HG03066 (cell line): Measurements from ENCODE around the gene ZSCAN16.

Source experiments
- ATAC-seq: cut with Tn5 transposase; IDR thresholded peaks from one replicate; pipeline ENCODE4 v1.9.1; 2021; ENCODE audit warnings: low read depth; ENCODE audit not compliant: unreplicated experiment

Gene ZSCAN16

GRCh38 chr6:28124971-28125353, 553 bp downstream of the ZSCAN16 start:
- no peak for ATAC-seq

DNA sequence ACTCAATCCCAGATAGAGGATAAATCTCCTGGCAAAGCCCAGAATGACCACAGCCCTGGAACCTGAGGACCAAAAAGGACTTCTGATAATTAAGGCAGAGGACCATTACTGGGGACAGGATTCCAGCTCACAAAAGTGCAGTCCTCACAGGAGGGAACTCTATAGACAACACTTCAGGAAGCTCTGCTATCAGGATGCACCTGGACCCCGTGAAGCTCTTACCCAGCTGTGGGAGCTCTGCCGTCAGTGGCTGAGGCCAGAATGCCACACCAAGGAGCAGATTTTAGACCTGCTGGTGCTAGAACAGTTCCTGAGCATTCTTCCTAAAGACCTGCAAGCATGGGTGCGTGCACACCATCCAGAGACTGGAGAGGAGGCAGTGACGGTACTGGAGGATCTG, 992 bp downstream of the ZSCAN16 start:
- ATAC-seq = no peak

DNA sequence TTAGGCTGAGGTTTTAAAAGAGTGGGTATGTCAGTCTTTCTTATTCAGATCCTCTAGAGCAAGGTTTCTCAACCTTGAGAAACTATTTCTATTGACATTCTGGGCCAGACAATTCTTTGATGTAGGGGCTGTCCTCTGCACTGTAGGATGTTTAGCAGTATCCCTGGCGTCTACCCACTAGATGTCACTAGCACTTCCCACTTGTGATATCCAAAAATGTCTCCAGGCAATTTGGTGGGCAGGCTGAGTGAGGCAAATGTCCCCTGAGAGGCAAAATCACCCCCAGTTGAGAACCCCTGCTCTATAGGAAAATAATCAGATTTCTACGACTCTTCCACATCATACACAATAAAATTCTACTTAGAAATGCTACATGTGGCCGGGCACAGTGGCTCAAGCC, 9.6 kb downstream of the ZSCAN16 start:
- ATAC-seq = no peak

GRCh38 chr6:28134716-28135115, 10.3 kb downstream of the ZSCAN16 start:
- ATAC-seq = no peak

DNA sequence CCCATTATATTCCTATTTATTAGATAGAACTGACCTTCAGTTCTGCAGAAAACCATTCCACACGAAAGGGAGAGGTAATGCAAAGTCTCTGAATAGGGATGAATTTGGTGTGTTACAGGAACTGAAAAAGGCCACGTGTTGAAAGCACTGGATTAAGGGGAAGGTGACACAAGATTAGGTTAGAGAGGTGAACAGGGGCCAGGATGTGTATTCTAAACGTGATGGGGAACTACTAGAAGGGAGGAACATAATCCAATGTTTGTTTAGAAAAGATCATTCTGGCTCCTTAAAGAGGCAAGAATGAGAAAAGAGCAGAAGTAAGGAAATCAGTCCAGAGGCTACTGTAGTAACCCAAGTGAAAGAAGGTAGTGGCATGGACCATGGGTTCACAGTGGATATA, 11.0 kb downstream of the ZSCAN16 start:
- no peak for ATAC-seq

DNA sequence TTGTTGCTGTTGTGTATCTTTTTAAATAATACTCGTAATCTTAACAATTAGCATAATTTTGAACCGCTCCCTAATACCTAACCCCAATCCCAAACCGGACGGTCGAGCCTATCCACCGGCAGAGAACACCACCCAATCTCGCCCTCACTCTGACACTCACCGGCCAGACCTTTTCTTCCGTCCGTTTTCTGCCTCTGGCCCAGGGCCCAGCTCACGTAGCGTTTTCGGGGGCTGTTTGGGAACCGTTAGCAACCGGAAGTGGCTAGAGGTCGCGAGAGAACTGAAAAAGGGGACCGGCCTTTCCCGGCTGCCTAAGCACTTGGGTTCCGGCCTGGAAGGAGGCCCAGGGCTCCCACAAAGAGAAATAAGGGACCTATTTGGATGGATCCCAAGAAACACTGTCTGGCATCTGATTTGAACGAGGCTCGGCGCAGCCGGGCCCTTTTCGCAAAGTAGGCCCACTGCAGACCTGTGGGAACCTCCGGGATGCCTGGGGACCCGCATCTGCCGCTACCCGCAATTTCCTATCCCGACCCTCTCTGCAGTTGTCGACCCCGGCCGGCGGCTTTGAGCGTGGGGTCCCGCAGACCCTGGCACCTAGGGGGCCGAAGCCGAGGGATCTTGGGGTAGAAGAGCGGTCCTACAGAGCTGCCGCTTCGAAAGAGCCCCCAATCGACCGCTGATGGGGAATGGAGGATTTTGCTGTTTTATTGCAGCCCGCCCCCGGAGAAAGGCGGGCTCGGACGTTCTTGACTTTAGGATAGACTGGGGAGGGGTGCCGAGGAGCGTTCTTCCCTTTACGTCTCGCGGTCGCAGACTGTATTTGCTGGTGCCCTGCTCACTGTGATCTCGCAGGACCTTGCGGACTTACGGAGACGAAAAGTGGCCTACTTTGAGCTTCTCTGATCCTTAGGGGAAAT, 12.4 kb downstream of the ZSCAN16 start:
- ATAC-seq = peak; percentile 55

- ATAC-seq = no peak
Measured at GRCh38 chr6:28137505-28137981, 13.1 kb downstream of the ZSCAN16 start.

DNA sequence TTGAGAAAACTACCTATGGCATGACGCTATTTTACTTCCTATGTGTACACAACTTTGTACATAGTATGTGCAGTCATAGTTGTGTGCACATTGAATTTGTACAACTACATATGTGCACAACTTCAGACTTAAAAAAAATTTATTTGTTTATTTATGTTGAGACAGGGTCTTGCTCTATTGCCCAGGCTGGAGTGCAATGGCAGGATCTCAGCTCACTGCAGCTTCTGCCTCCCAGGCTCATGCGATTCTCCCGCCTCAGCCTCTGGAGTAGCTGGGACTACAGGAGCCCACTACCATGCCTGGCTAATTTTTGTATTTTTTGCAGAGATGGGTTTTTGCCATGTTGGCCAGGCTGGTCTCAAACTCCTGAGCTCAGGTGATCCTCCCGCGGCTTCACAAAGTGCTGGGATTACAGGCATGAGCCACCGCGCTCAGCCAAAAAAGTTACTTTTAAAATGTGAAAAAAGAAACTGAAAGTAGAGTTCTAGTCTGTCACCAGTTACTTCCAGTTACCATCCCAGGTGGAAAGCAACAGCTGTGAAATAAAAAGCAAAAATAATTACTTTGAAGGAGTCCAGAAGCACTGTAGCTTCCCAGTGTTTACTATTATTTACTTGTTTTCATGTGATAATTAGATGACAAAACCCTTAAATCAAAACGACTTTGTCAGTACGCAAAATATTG, 15.6 kb downstream of the ZSCAN16 start:
- ATAC-seq = no peak

- no peak for ATAC-seq
Measured at GRCh38 chr6:28140616-28141015, 16.2 kb downstream of the ZSCAN16 start.

- ATAC-seq = peak; percentile 79
Measured at GRCh38 chr6:28141500-28142329, 17.3 kb downstream of the ZSCAN16 start, which contains the start of gene ZKSCAN8. TSS of gene ZKSCAN8 (plus strand) at chr6:28141883. CDS start at chr6:28148408, 6,525 bp downstream.

DNA sequence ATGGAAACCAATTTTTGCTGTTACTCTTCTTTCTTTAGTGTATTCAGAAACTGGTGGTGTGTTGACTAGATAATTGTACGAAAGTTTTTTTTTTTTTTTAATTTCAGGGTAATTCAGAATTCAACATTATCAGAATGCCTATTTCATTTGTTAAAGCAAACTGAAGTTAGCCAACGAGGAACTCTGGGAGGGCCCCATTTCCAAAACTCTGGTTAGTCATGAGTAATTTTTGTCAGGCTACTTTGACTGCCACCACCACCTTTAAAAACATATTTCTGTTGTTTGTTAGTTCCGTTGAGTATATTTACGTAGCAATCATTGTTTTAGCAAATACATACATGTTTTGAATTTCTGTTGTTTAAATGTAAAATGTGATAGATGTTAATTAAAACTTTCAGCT, 18.0 kb downstream of the ZSCAN16 start:
- no peak for ATAC-seq

DNA sequence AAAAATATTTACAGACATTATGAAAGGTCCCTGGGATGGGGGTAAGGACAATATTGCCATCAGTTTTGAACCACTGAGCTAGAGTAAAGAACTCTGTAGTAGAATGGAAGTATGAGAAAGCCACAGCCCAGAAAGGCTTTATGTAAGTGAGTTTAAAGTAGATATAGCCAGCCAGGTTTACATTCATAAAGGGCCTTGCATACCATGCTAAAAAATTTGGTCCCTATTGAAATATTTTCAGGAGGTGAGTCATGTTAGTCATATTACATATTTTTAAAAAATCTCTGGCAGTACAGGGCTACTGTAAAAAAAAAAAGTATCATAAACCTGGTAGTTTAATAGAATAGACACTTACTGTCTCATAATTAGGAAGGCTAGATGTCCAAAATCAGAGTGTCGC, 20.8 kb downstream of the ZSCAN16 start:
- ATAC-seq = no peak

DNA sequence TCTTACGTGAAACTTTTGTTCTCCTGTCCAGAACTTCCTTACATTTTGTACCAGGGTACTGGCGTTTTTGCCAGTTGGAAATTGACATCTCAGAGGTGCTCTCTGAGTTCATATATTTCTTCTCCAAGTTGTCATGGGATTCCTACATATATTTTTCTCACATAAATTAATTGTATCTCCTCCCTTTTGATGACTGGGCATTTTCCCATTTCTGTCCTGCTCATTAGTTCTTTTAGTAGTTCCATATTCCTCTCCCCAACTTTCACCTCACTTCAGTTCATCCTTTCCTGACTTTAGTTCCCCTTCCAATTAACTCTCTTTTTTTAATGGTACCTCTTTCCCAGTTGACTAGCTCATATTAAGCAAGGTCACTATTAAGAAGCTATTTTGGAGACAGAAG, 28.1 kb downstream of the ZSCAN16 start:
- ATAC-seq = no peak

DNA sequence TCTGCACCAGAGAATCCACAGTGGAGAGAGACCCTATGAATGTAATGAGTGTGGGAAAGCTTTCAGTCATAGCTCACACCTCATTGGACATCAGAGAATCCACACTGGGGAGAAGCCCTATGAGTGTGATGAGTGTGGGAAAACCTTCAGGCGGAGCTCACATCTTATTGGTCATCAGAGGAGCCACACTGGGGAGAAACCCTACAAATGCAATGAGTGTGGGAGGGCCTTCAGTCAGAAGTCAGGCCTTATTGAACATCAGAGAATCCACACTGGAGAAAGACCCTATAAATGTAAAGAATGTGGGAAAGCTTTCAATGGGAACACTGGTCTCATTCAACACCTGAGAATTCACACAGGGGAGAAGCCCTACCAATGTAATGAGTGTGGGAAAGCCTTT, 29.1 kb downstream of the ZSCAN16 start:
- no peak for ATAC-seq

GRCh38 chr6:28154357-28154756, 29.9 kb downstream of the ZSCAN16 start:
- no peak for ATAC-seq

DNA sequence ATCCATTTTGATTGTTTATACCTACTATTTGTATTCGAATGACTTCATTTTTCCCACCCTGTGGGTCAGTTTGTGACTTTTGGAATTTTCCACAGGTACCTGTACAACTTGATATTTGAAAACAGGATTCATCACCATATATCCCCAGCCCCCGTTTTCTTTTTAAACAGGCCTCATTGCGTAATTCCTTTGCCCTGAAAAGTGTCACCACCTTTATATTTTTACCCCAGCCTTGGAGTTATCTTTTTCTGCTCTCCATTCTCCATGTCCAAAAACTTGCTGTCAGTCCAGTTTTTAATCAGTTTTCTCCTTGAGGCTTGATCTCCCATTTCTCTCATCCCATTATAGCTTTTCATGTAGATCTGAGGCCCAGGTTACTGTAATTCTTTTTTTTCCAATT, 33.9 kb downstream of the ZSCAN16 start:
- no peak for ATAC-seq

- ATAC-seq = no peak
Measured at GRCh38 chr6:28159029-28159607, 34.7 kb downstream of the ZSCAN16 start.

GRCh38 chr6:28160233-28160632, 35.8 kb downstream of the ZSCAN16 start:
- ATAC-seq = no peak

- peak; percentile 93 for ATAC-seq
Measured at GRCh38 chr6:28161410-28162079, 37.1 kb downstream of the ZSCAN16 start.

GRCh38 chr6:28165563-28165962, 41.2 kb downstream of the ZSCAN16 start:
- no peak for ATAC-seq
